ENCODE measurements around the gene ATP8B1. TPM values are rescaled to one million over a fixed set of nuclear protein-coding genes. Genes with fewer than 3 reads are reported as not detected.

ATP8B1 gene
- total RNA-seq, 2 donors from 2014 or later, result 6.0 to 13.0 TPM

GRCh38 chr18:57697426-57697825 is 105.7 kb downstream of the ATP8B1 start:
- DNase-seq (ENCODE audit: low spot score), result no peak
- no peaks in the 10 kb centered on the region for H3K36me3 ChIP-seq
- no peaks in the 10 kb centered on the region for H3K9me3 ChIP-seq
- peaks cover 0 to 11% of the 10 kb centered on the region in 2 donors for H3K4me1 ChIP-seq
- H3K27ac ChIP-seq, result no peak overlapping the region
- no peaks in the 10 kb centered on the region for H3K27me3 ChIP-seq
- no peak for TF ChIP-seq CTCF (IDR thresholded peaks at IDR 0.05)
- no peak overlapping the region for H3K4me3 ChIP-seq

GRCh38 chr18:57696271-57696670 is 106.8 kb downstream of the ATP8B1 start:
- Histone ChIP-seq H3K27me3 (no peaks in the 10 kb centered on the region), H3K27ac (no peak overlapping the region), H3K36me3 (no peaks in the 10 kb centered on the region), H3K4me3 (no peak overlapping the region), H3K9me3 (no peaks in the 10 kb centered on the region), H3K4me1 (peaks cover 0 to 11% of the 10 kb centered on the region in 2 donors)
- no peak for TF ChIP-seq CTCF (IDR thresholded peaks at IDR 0.05)
- no peak for DNase-seq (ENCODE audit: low spot score)

GRCh38 chr18:57691363-57691762 is 111.8 kb downstream of the ATP8B1 start:
- TF ChIP-seq CTCF (IDR thresholded peaks at IDR 0.05), result no peak
- no peaks in the 10 kb centered on the region for H3K27me3 ChIP-seq
- no peaks in the 10 kb centered on the region for H3K9me3 ChIP-seq
- H3K4me1 ChIP-seq, result no peaks in the 10 kb centered on the region
- peaks cover 16% of the 10 kb centered on the region for H3K36me3 ChIP-seq
- no peak overlapping the region for H3K27ac ChIP-seq
- DNase-seq (ENCODE audit: low spot score), result no peak
- no peak overlapping the region for H3K4me3 ChIP-seq

- no peak overlapping the region for H3K4me3 ChIP-seq
- TF ChIP-seq CTCF (IDR thresholded peaks at IDR 0.05), result no peak
- no peaks in the 10 kb centered on the region for H3K9me3 ChIP-seq
- H3K36me3 ChIP-seq, result peaks cover 16% of the 10 kb centered on the region
- no peak for DNase-seq (ENCODE audit: low spot score)
- no peak overlapping the region for H3K27ac ChIP-seq
- no peaks in the 10 kb centered on the region for H3K4me1 ChIP-seq
- H3K27me3 ChIP-seq, result no peaks in the 10 kb centered on the region
Observed at GRCh38 chr18:57687970-57688369, 115.1 kb downstream of the ATP8B1 start.

GRCh38 chr18:57683470-57683869 is 119.6 kb downstream of the ATP8B1 start:
- Histone ChIP-seq H3K4me3 (no peak overlapping the region), H3K9me3 (no peaks in the 10 kb centered on the region), H3K4me1 (no peaks in the 10 kb centered on the region), H3K27me3 (no peaks in the 10 kb centered on the region), H3K27ac (no peak overlapping the region), H3K36me3 (peaks cover 6% of the 10 kb centered on the region)
- DNase-seq (ENCODE audit: low spot score), result no peak
- no peak for TF ChIP-seq CTCF (IDR thresholded peaks at IDR 0.05)
